H9 (cell line): Measurements from ENCODE around the gene RNF17. TPM values are rescaled to one million over a fixed set of nuclear protein-coding genes. Genes with fewer than 3 reads are reported as not detected.

Experiments used
- DNase-seq: peaks from one replicate; pipeline ENCODE4 v3.0.0-alpha.2; 2017
- H2AFZ ChIP-seq: one replicate; pipeline ENCODE4 v1.6.1; 2013; ENCODE audit warnings: mild to moderate bottlenecking, low read length, control low read depth, moderate library complexity
- H2AK5ac ChIP-seq: 2 replicates; pipeline ENCODE4 v1.6.1; 2013; ENCODE audit warnings: low read length, control low read depth, mixed read lengths; ENCODE audit not compliant: insufficient read length
- H2BK120ac ChIP-seq: one replicate; pipeline ENCODE4 v1.6.1; 2013; ENCODE audit warnings: low read depth, mild to moderate bottlenecking, low read length, control low read depth, inconsistent platforms; ENCODE audit not compliant: poor library complexity, severe bottlenecking
- H2BK12ac ChIP-seq: 2 replicates; pipeline ENCODE4 v1.6.1; 2013; ENCODE audit warnings: low read length, control low read depth, mixed read lengths, low read depth; ENCODE audit not compliant: insufficient read length
- H2BK15ac ChIP-seq: 2 replicates; pipeline ENCODE4 v1.6.1; 2013; ENCODE audit warnings: low read depth, low read length, control low read depth
- H2BK20ac ChIP-seq: one replicate; pipeline ENCODE4 v1.6.1; 2013; ENCODE audit warnings: low read depth, mild to moderate bottlenecking, low read length, control low read depth, inconsistent platforms; ENCODE audit not compliant: poor library complexity, severe bottlenecking
- H2BK5ac ChIP-seq: 2 replicates; pipeline ENCODE4 v1.6.1; 2013; ENCODE audit warnings: low read length, control low read depth, mixed read lengths; ENCODE audit not compliant: insufficient read length
- H3K14ac ChIP-seq: 2 replicates; pipeline ENCODE4 v1.6.1; 2013; ENCODE audit warnings: low read length, control low read depth; ENCODE audit not compliant: insufficient read depth
- H3K18ac ChIP-seq: 2 replicates; pipeline ENCODE4 v1.6.1; 2013; ENCODE audit warnings: low read depth, mild to moderate bottlenecking, mixed read lengths, low read length, control low read depth; ENCODE audit not compliant: insufficient read length
- H3K23ac ChIP-seq: 2 replicates; pipeline ENCODE4 v1.6.1; 2013; ENCODE audit warnings: low read length, control low read depth, mixed read lengths, low read depth; ENCODE audit not compliant: insufficient read length
- H3K23me2 ChIP-seq: 2 replicates; pipeline ENCODE4 v1.6.1; 2013; ENCODE audit warnings: low read depth, mild to moderate bottlenecking, mixed read lengths, low read length, control low read depth; ENCODE audit not compliant: insufficient read length, poor library complexity, severe bottlenecking
- H3K27ac ChIP-seq: 2 replicates; pipeline ENCODE4 v1.5.1; 2013; ENCODE audit warnings: low read length, control low read depth, mixed read lengths, low read depth; ENCODE audit not compliant: insufficient read length
- H3K27me3 ChIP-seq: 2 replicates; pipeline ENCODE4 v1.6.1; 2013; ENCODE audit warnings: low read length, control low read depth, inconsistent platforms; ENCODE audit not compliant: insufficient read depth
- H3K4ac ChIP-seq: 2 replicates; pipeline ENCODE4 v1.6.1; 2013; ENCODE audit warnings: low read depth, mild to moderate bottlenecking, control low read depth, inconsistent platforms, low read length, moderate library complexity
- H3K4me1 ChIP-seq: 2 replicates; pipeline ENCODE4 v1.6.1; 2013; ENCODE audit warnings: low read length, control low read depth, inconsistent platforms; ENCODE audit not compliant: insufficient read depth
- H3K4me2 ChIP-seq: 2 replicates; pipeline ENCODE4 v1.6.1; 2013; ENCODE audit warnings: low read length, control low read depth, mixed read lengths; ENCODE audit not compliant: insufficient read length, insufficient read depth
- H3K56ac ChIP-seq: 2 replicates; pipeline ENCODE4 v1.6.1; 2013; ENCODE audit warnings: low read depth, mild to moderate bottlenecking, mixed read lengths, low read length, control low read depth; ENCODE audit not compliant: insufficient read length
- H3K79me1 ChIP-seq: 2 replicates; pipeline ENCODE4 v1.6.1; 2013; ENCODE audit warnings: low read depth, mild to moderate bottlenecking, moderate library complexity, low read length, control low read depth, inconsistent platforms; ENCODE audit not compliant: insufficient read depth, poor library complexity, severe bottlenecking
- H3K79me2 ChIP-seq: 2 replicates; pipeline ENCODE4 v1.6.1; 2013; ENCODE audit warnings: low read length, control low read depth, inconsistent platforms; ENCODE audit not compliant: insufficient read depth
- H3K9ac ChIP-seq: 2 replicates; pipeline ENCODE4 v1.6.1; 2013; ENCODE audit warnings: low read length, control low read depth, mixed read lengths; ENCODE audit not compliant: insufficient read length; ENCODE audit errors: extremely low read depth
- H3K9me3 ChIP-seq: one replicate; pipeline ENCODE4 v1.6.1; 2013; ENCODE audit warnings: low read depth, low read length, inconsistent platforms; ENCODE audit not compliant: control insufficient read depth
- H3T11ph ChIP-seq: one replicate; pipeline ENCODE4 v1.6.1; 2013; ENCODE audit warnings: mild to moderate bottlenecking, low read length, control low read depth, inconsistent platforms
- H4K20me1 ChIP-seq: one replicate; pipeline ENCODE4 v1.6.1; 2013; ENCODE audit not compliant: control insufficient read depth, insufficient read length, insufficient read depth
- H4K5ac ChIP-seq: 2 replicates; pipeline ENCODE4 v1.6.1; 2013; ENCODE audit warnings: low read depth, mild to moderate bottlenecking, mixed read lengths, low read length, control low read depth; ENCODE audit not compliant: insufficient read length
- H4K8ac ChIP-seq: replicated peaks from 2 replicates; pipeline ENCODE4 v1.6.1; 2013; ENCODE audit warnings: low read length, control low read depth, mixed read lengths, low read depth; ENCODE audit not compliant: insufficient read length
- H4K91ac ChIP-seq: 2 replicates; pipeline ENCODE4 v1.6.1; 2013; ENCODE audit warnings: low read depth, mild to moderate bottlenecking, moderate library complexity, mixed read lengths, low read length, control low read depth; ENCODE audit not compliant: insufficient read length
- H3K27ac Mint-ChIP-seq, 3 experiments: 2 replicates in 2 of 3; 3 replicates in 1 of 3; pipeline ENCODE4 v1.8.0; 2020 to 2021; ENCODE audit warnings: mixed read lengths in 3 of 3, mild to moderate bottlenecking in 1 of 3, moderate library complexity in 1 of 3
- H3K27me3 Mint-ChIP-seq: 2 replicates; pipeline ENCODE4 v1.8.0; 2021; ENCODE audit warnings: low read depth, mild to moderate bottlenecking, moderate library complexity, mixed read lengths
- H3K36me3 Mint-ChIP-seq, 3 experiments: 2 replicates in 2 of 3; 3 replicates in 1 of 3; pipeline ENCODE4 v1.8.0; 2020 to 2021; ENCODE audit warnings: low read depth in 3 of 3, mixed read lengths in 3 of 3; ENCODE audit not compliant: insufficient read depth in 1 of 3
- H3K4me1 Mint-ChIP-seq, 2 experiments: 2 replicates each; pipeline ENCODE4 v1.8.0; 2020; ENCODE audit warnings: mixed read lengths in 2 of 2
- H3K4me3 Mint-ChIP-seq, 2 experiments: 2 replicates in 1 of 2; 3 replicates in 1 of 2; pipeline ENCODE4 v1.8.0; 2020 to 2021; ENCODE audit warnings: mild to moderate bottlenecking in 2 of 2, mixed read lengths in 2 of 2, moderate library complexity in 1 of 2
- H3K9me3 Mint-ChIP-seq, 2 experiments: 2 replicates in 1 of 2; 3 replicates in 1 of 2; pipeline ENCODE4 v1.8.0; 2020; ENCODE audit warnings: mild to moderate bottlenecking in 2 of 2, mixed read lengths in 2 of 2, moderate library complexity in 1 of 2
- CTCF ChIP-seq: fragments of 200-600 bp; sonication (generic); conservative IDR thresholded peaks from 3 replicates; pipeline ENCODE4 v1.8.0; 2021; ENCODE audit warnings: antibody characterized with exemption, mild to moderate bottlenecking
- WGBS: extraction: QIAGEN DNeasy Blood & Tissue Kit; methylation state at CpG from one replicate; pipeline ENCODE4 v1.1.7; 2013; ENCODE audit warnings: missing lambda C conversion rate, low lambda C conversion rate, mixed read lengths; ENCODE audit not compliant: insufficient read length; ENCODE audit errors: extremely low coverage; 5-methylcytosine and 5-hydroxymethylcytosine counted together
- total RNA-seq: library from RNA; stranded (reverse); gene quantifications from 2 replicates; pipeline ENCODE4 v1.2.1, GENCODE V29; 2021

RNF17 gene
- total RNA-seq, 1 experiment from 2014 or later, result not detected

- Histone ChIP-seq H2AK5ac (no peak overlapping the region), H4K5ac (no peak overlapping the region), H3K9ac (no peak overlapping the region), H4K8ac (no peak overlapping the region), H3K79me1 (no peaks in the 10 kb centered on the region), H3K23me2 (peaks cover 14% of the 10 kb centered on the region), H3K27ac (no peak overlapping the region), H2BK20ac (no peak overlapping the region), H4K91ac (no peak overlapping the region), H2BK5ac (no peak overlapping the region), H3K4ac (no peak overlapping the region), H3T11ph (no peak overlapping the region), H3K79me2 (no peaks in the 10 kb centered on the region), H2BK12ac (no peak overlapping the region), H3K27me3 (peaks cover 28% of the 10 kb centered on the region; the same call in 1 of the 2 replicates), H2BK15ac (no peak overlapping the region), H3K56ac (no peak overlapping the region), H4K20me1 (no peaks in the 10 kb centered on the region), H2AFZ (no peak overlapping the region), H3K18ac (no peak overlapping the region), H3K4me1 (no peaks in the 10 kb centered on the region), H3K14ac (no peak overlapping the region; the same call in 1 of the 2 replicates), H3K23ac (no peak overlapping the region), H3K9me3 (no peaks in the 10 kb centered on the region), H3K4me2 (no peak overlapping the region), H2BK120ac (no peak overlapping the region)
- no peak overlapping the region for H3K27ac Mint-ChIP-seq
- no peak for TF ChIP-seq CTCF
- H3K36me3 Mint-ChIP-seq, result no peaks in the 10 kb centered on the region; a peak in 2 of 7 replicates
- DNase-seq, result peak; percentile 64
- no peaks in the 10 kb centered on the region; a peak in 2 of 5 replicates for H3K9me3 Mint-ChIP-seq
- no CpG with 5 or more reads among the region's 6 CpGs for WGBS
- peaks cover 51% of the 10 kb centered on the region for H3K27me3 Mint-ChIP-seq
- H3K4me1 Mint-ChIP-seq, result peaks cover 14 to 17% of the 10 kb centered on the region in 2 experiments
- H3K4me3 Mint-ChIP-seq, result no peak overlapping the region
Measured at GRCh38 chr13:24742294-24742693, 21.7 kb upstream of the RNF17 start.
